ENCODE results near the gene CFH. TPM values are rescaled to one million over a fixed set of nuclear protein-coding genes. Genes with fewer than 3 reads are reported as not detected.
"Not testable (repeated sequence)": the region's sequence is repeated elsewhere in the genome, so short reads cannot be mapped to it uniquely, and the experiment has no call there.

CFH gene
- total RNA-seq, 2 experiments from 2014 or later: 3.6 to 4.6 TPM

- Histone ChIP-seq H3K36me3 (ENCODE audit: insufficient read depth, low read length) (no peaks in the 10 kb centered on the region), H3K9me3 (ENCODE audit: control insufficient read depth in 1 of 2, insufficient read depth in 1 of 2, low read length in 2 of 2) (peaks cover 7% of the 10 kb centered on the region in 2 experiments), H3K27ac (ENCODE audit: low read depth in 1 of 2, low read length in 2 of 2) (no peak overlapping the region), H3K4me1 (ENCODE audit: insufficient read depth, low read length) (no peaks in the 10 kb centered on the region), H3K27me3 (ENCODE audit: control insufficient read depth in 1 of 2, insufficient read depth in 2 of 2, low read length in 2 of 2) (no peaks in the 10 kb centered on the region), H3K4me3 (ENCODE audit: low read length) (no peak overlapping the region)
- Mint-ChIP-seq H3K4me1 (ENCODE audit: low read depth) (no peaks in the 10 kb centered on the region), H3K9me3 (peaks cover 6% of the 10 kb centered on the region), H3K27ac (no peak overlapping the region), H3K4me3 (no peak overlapping the region), H3K27me3 (no peaks in the 10 kb centered on the region), H3K36me3 (ENCODE audit: low read depth) (no peaks in the 10 kb centered on the region)
- DNase-seq: no peak
- ChIA-PET POLR2A (no interaction called here), CTCF (no interaction called here)
- ATAC-seq (ENCODE audit: poor library complexity): no peak
- intact Hi-C loops (cut with DNase I, micrococcal nuclease): no loop called here
- TF ChIP-seq CTCF (IDR thresholded peaks at IDR 0.05): no peak
These were observed 82.2 kb downstream of the CFH start for GRCh38 chr1:196734006-196734405.

DNA sequence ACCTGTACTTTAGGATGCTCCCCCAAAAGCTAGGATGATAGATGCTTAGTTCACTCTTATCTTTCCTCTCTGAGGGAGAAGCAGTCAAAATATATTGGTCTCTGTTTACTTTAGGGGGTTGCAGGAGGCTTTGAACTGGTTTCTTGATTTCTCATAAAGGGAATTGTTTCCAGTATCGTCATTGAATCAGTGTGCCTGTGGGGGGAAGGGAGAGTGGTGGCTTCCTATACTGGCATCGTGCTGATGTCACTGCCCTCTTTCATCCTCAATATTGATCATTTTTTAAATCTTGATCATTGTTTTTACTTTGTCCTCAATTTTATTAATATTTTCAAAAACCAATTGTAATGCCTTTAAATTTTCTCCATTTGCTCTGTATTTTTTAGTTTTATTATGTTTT is 82.6 kb downstream of the CFH start:
- Histone ChIP-seq H3K9me3 (ENCODE audit: control insufficient read depth in 1 of 2, insufficient read depth in 1 of 2, low read length in 2 of 2) (peaks cover 7% of the 10 kb centered on the region in 2 experiments), H3K27me3 (ENCODE audit: control insufficient read depth in 1 of 2, insufficient read depth in 2 of 2, low read length in 2 of 2) (no peaks in the 10 kb centered on the region), H3K36me3 (ENCODE audit: insufficient read depth, low read length) (no peaks in the 10 kb centered on the region), H3K4me3 (ENCODE audit: low read length) (no peak overlapping the region), H3K4me1 (ENCODE audit: insufficient read depth, low read length) (no peaks in the 10 kb centered on the region), H3K27ac (ENCODE audit: low read depth in 1 of 2, low read length in 2 of 2) (no peak overlapping the region)
- CTCF ChIA-PET: no interaction called here
- intact Hi-C loops (cut with DNase I, micrococcal nuclease): no loop called here
- no peaks in the 10 kb centered on the region for H3K36me3 Mint-ChIP-seq (ENCODE audit: low read depth)
- no peak overlapping the region for H3K4me3 Mint-ChIP-seq
- TF ChIP-seq CTCF (IDR thresholded peaks at IDR 0.05): no peak
- POLR2A ChIA-PET: no interaction called here
- H3K9me3 Mint-ChIP-seq: peaks cover 9% of the 10 kb centered on the region
- DNase-seq (no peak), ATAC-seq (ENCODE audit: poor library complexity) (no peak)
- no peak overlapping the region for H3K27ac Mint-ChIP-seq
- H3K27me3 Mint-ChIP-seq: no peaks in the 10 kb centered on the region
- H3K4me1 Mint-ChIP-seq (ENCODE audit: low read depth): no peaks in the 10 kb centered on the region

DNA sequence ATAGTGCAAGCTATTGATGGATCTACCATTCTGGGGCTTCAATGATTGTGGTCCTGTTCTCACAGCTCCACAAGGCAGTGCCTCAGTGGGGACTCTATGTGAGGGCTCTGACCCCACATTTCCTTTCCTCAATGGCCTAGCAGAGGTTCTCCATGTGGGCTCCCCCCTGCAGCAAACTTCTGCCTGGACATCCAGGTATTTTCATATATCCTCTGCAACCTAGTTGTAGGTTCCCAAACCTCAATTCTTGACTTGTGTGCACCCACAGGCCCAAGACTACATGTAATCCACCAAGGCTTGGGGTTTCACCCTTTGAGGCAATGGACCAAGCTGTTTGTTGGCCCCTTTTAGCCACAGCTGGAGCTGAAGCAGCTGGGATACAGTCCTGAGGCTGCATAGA is 86.9 kb downstream of the CFH start:
- H3K4me1 Mint-ChIP-seq (ENCODE audit: low read depth): no peaks in the 10 kb centered on the region
- ATAC-seq (ENCODE audit: poor library complexity) (no peak), DNase-seq (no peak)
- H3K9me3 Mint-ChIP-seq: peaks cover 11% of the 10 kb centered on the region
- H3K36me3 ChIP-seq (ENCODE audit: insufficient read depth, low read length): no peaks in the 10 kb centered on the region
- CTCF ChIA-PET: no interaction called here
- intact Hi-C loops (cut with DNase I, micrococcal nuclease): no loop called here
- H3K27ac Mint-ChIP-seq: no peak overlapping the region
- H3K4me1 ChIP-seq (ENCODE audit: insufficient read depth, low read length): no peaks in the 10 kb centered on the region
- H3K9me3 ChIP-seq (ENCODE audit: control insufficient read depth in 1 of 2, insufficient read depth in 1 of 2, low read length in 2 of 2): peaks cover 7% of the 10 kb centered on the region in 2 experiments
- no peak overlapping the region for H3K4me3 Mint-ChIP-seq
- no peak overlapping the region for H3K27ac ChIP-seq (ENCODE audit: low read depth in 1 of 2, low read length in 2 of 2)
- POLR2A ChIA-PET: no interaction called here
- TF ChIP-seq CTCF (IDR thresholded peaks at IDR 0.05): no peak
- H3K27me3 ChIP-seq (ENCODE audit: control insufficient read depth in 1 of 2, insufficient read depth in 2 of 2, low read length in 2 of 2): no peaks in the 10 kb centered on the region
- H3K27me3 Mint-ChIP-seq: no peaks in the 10 kb centered on the region
- H3K4me3 ChIP-seq (ENCODE audit: low read length): no peak overlapping the region
- no peaks in the 10 kb centered on the region for H3K36me3 Mint-ChIP-seq (ENCODE audit: low read depth)

GRCh38 chr1:196743244-196743643 is 91.4 kb downstream of the CFH start:
- H3K4me3 Mint-ChIP-seq; H3K27me3 Mint-ChIP-seq; H3K27ac ChIP-seq (ENCODE audit: low read depth in 1 of 2, low read length in 2 of 2); H3K36me3 ChIP-seq (ENCODE audit: insufficient read depth, low read length); H3K36me3 Mint-ChIP-seq (ENCODE audit: low read depth); POLR2A ChIA-PET; H3K4me1 ChIP-seq (ENCODE audit: insufficient read depth, low read length); intact Hi-C loops (cut with DNase I, micrococcal nuclease); H3K4me1 Mint-ChIP-seq (ENCODE audit: low read depth); H3K9me3 ChIP-seq (ENCODE audit: control insufficient read depth in 1 of 2, insufficient read depth in 1 of 2, low read length in 2 of 2); H3K9me3 Mint-ChIP-seq; H3K4me3 ChIP-seq (ENCODE audit: low read length); ATAC-seq (ENCODE audit: poor library complexity); H3K27ac Mint-ChIP-seq; H3K27me3 ChIP-seq (ENCODE audit: control insufficient read depth in 1 of 2, insufficient read depth in 2 of 2, low read length in 2 of 2); CTCF ChIA-PET: not testable (repeated sequence)
- peak in 1 of 14 experiments; percentile 2 for DNase-seq

GRCh38 chr1:196765019-196765740 is 113.3 kb downstream of the CFH start:
- H3K4me3 ChIP-seq (ENCODE audit: low read length); H3K4me3 Mint-ChIP-seq; H3K36me3 ChIP-seq (ENCODE audit: insufficient read depth, low read length); H3K4me1 Mint-ChIP-seq (ENCODE audit: low read depth); H3K36me3 Mint-ChIP-seq (ENCODE audit: low read depth); ATAC-seq (ENCODE audit: poor library complexity); H3K9me3 ChIP-seq (ENCODE audit: control insufficient read depth in 1 of 2, insufficient read depth in 1 of 2, low read length in 2 of 2); POLR2A ChIA-PET; H3K27me3 Mint-ChIP-seq; H3K27ac ChIP-seq (ENCODE audit: low read depth in 1 of 2, low read length in 2 of 2); H3K4me1 ChIP-seq (ENCODE audit: insufficient read depth, low read length); CTCF ChIA-PET; H3K9me3 Mint-ChIP-seq; H3K27ac Mint-ChIP-seq; intact Hi-C loops (cut with DNase I, micrococcal nuclease); DNase-seq; H3K27me3 ChIP-seq (ENCODE audit: control insufficient read depth in 1 of 2, insufficient read depth in 2 of 2, low read length in 2 of 2): not testable (repeated sequence)
